Measurements from ENCODE around the gene LIMCH1. TPM values are rescaled to one million over a fixed set of nuclear protein-coding genes. Genes with fewer than 3 reads are reported as not detected.

Gene LIMCH1
- total RNA-seq, 2 experiments from 2014 or later, result not detected

- H3K79me2 ChIP-seq (ENCODE audit: insufficient read depth, low read depth, low read length), result no peaks in the 10 kb centered on the region
- POLR2A ChIA-PET, result interaction anchor here (1.0 kb wide), 1 partner anchor 13 kb away, joined by 3 read pairs; no protein-coding TSS in a partner anchor
- no peaks in the 10 kb centered on the region for H3K9me3 ChIP-seq (ENCODE audit: low read length)
- no peak overlapping the region for H2AFZ ChIP-seq (ENCODE audit: low read length)
- no peak for DNase-seq (ENCODE audit: low spot score)
- TF ChIP-seq CTCF (conservative IDR thresholded peaks at IDR 0.05; ENCODE audit: low read length), result no peak
- TF ChIP-seq EZH2phosphoT487 (IDR thresholded peaks at IDR 0.05; ENCODE audit: borderline replicate concordance, low read depth, low read length), result no peak
- H4K20me1 ChIP-seq (ENCODE audit: insufficient read depth, low read length), result 0 out of 2 replicates have a peak, but pooled peaks cover 3% of the 10 kb centered on the region
- intact Hi-C loops (cut with micrococcal nuclease; ENCODE audit: unreplicated experiment), result no loop called here
- no peak overlapping the region for H3K27ac ChIP-seq (ENCODE audit: low read depth, low read length, poor library complexity, severe bottlenecking)
- no peaks in the 10 kb centered on the region for H3K36me3 ChIP-seq (ENCODE audit: insufficient read depth, low read length)
- no peaks in the 10 kb centered on the region for H3K4me1 ChIP-seq (ENCODE audit: insufficient read depth, low read length, poor library complexity, severe bottlenecking)
- H3K4me3 ChIP-seq (ENCODE audit: low read depth, low read length, poor library complexity, severe bottlenecking), result no peak overlapping the region
- BruUV-seq (replicated peaks), result no TSS peak
- CTCF ChIA-PET (ENCODE audit: unreplicated experiment), result no interaction called here
- H3K9me2 ChIP-seq (ENCODE audit: insufficient read depth, low read length), result no peaks in the 10 kb centered on the region
- H3K4me2 ChIP-seq (ENCODE audit: low read length), result no peak overlapping the region
Observed at GRCh38 chr4:41609851-41610250, 71.9 kb downstream of the LIMCH1 start.

GRCh38 chr4:41610474-41610873 is 72.5 kb downstream of the LIMCH1 start:
- POLR2A ChIA-PET, result interaction anchor here (0.6 to 1.0 kb wide), 2 partner anchors 12 to 925 kb away, joined by 3 read pairs; no protein-coding TSS in a partner anchor
- intact Hi-C loops (cut with micrococcal nuclease; ENCODE audit: unreplicated experiment), result no loop called here

More at GRCh38 chr4:41610474-41610873, 72.5 kb downstream of the LIMCH1 start:
- BruUV-seq (replicated peaks), result no TSS peak
- CTCF ChIA-PET (ENCODE audit: unreplicated experiment), result no interaction called here
- TF ChIP-seq EZH2phosphoT487 (IDR thresholded peaks at IDR 0.05; ENCODE audit: borderline replicate concordance, low read depth, low read length), result no peak
- no peak for TF ChIP-seq CTCF (conservative IDR thresholded peaks at IDR 0.05; ENCODE audit: low read length)
- DNase-seq (ENCODE audit: low spot score), result no peak
- Histone ChIP-seq H3K27ac (ENCODE audit: low read depth, low read length, poor library complexity, severe bottlenecking) (no peak overlapping the region), H3K36me3 (ENCODE audit: insufficient read depth, low read length) (no peaks in the 10 kb centered on the region), H3K9me2 (ENCODE audit: insufficient read depth, low read length) (no peaks in the 10 kb centered on the region), H3K79me2 (ENCODE audit: insufficient read depth, low read depth, low read length) (no peaks in the 10 kb centered on the region), H3K4me2 (ENCODE audit: low read length) (no peak overlapping the region), H4K20me1 (ENCODE audit: insufficient read depth, low read length) (0 out of 2 replicates have a peak, but pooled peaks cover 3% of the 10 kb centered on the region), H3K4me3 (ENCODE audit: low read depth, low read length, poor library complexity, severe bottlenecking) (no peak overlapping the region), H3K9me3 (ENCODE audit: low read length) (no peaks in the 10 kb centered on the region), H3K4me1 (ENCODE audit: insufficient read depth, low read length, poor library complexity, severe bottlenecking) (no peaks in the 10 kb centered on the region), H2AFZ (ENCODE audit: low read length) (no peak overlapping the region)
